ENCODE data around the gene TMEM82. TPM values are rescaled to one million over a fixed set of nuclear protein-coding genes. Genes with fewer than 3 reads are reported as not detected.

The TMEM82 gene
- total RNA-seq, 6 experiments from 2014 or later = not detected

GRCh38 chr1:15736892-15737261 is 5.4 kb upstream of the TMEM82 start:
- H3K27ac Mint-ChIP-seq = no peak overlapping the region
- H3K27me3 Mint-ChIP-seq (ENCODE audit: insufficient read depth) = peaks cover 1% of the 10 kb centered on the region
- DNase-seq = no peak
- no peak overlapping the region for H3K4me3 Mint-ChIP-seq
- no peak for TF ChIP-seq CTCF (IDR thresholded peaks at IDR 0.05)
- H3K4me1 Mint-ChIP-seq (ENCODE audit: low read depth) = peaks cover 7% of the 10 kb centered on the region
- H3K36me3 Mint-ChIP-seq (ENCODE audit: low read depth) = no peaks in the 10 kb centered on the region
- no peaks in the 10 kb centered on the region for H3K9me3 Mint-ChIP-seq

GRCh38 chr1:15737324-15738319 is 4.7 kb upstream of the TMEM82 start:
- Mint-ChIP-seq H3K27me3 (ENCODE audit: insufficient read depth) (peaks cover 1% of the 10 kb centered on the region), H3K36me3 (ENCODE audit: low read depth) (no peaks in the 10 kb centered on the region), H3K9me3 (no peaks in the 10 kb centered on the region), H3K4me3 (no peak overlapping the region), H3K4me1 (ENCODE audit: low read depth) (peaks cover 7% of the 10 kb centered on the region), H3K27ac (peak overlapping the region; percentile 51; the same call in 1 of the 2 replicates)
- no peak for DNase-seq
- TF ChIP-seq CTCF (IDR thresholded peaks at IDR 0.05) = no peak

GRCh38 chr1:15738416-15739113 is 3.7 kb upstream of the TMEM82 start:
- H3K27me3 Mint-ChIP-seq (ENCODE audit: insufficient read depth) = peaks cover 1% of the 10 kb centered on the region
- H3K4me1 Mint-ChIP-seq (ENCODE audit: low read depth) = peaks cover 7% of the 10 kb centered on the region
- peak overlapping the region; percentile 16 for H3K27ac Mint-ChIP-seq
- TF ChIP-seq CTCF (IDR thresholded peaks at IDR 0.05) = no peak
- H3K9me3 Mint-ChIP-seq = no peaks in the 10 kb centered on the region
- H3K4me3 Mint-ChIP-seq = peak overlapping the region; percentile 22; the same call in 1 of the 2 replicates
- no peak for DNase-seq
- no peaks in the 10 kb centered on the region for H3K36me3 Mint-ChIP-seq (ENCODE audit: low read depth)

GRCh38 chr1:15739259-15739658 is 3.0 kb upstream of the TMEM82 start:
- Mint-ChIP-seq H3K4me1 (ENCODE audit: low read depth) (peaks cover 7% of the 10 kb centered on the region), H3K9me3 (no peaks in the 10 kb centered on the region), H3K27me3 (ENCODE audit: insufficient read depth) (peaks cover 1% of the 10 kb centered on the region), H3K27ac (no peak overlapping the region; the same call in 1 of the 2 replicates), H3K4me3 (no peak overlapping the region), H3K36me3 (ENCODE audit: low read depth) (no peaks in the 10 kb centered on the region)
- no peak for DNase-seq
- TF ChIP-seq CTCF (IDR thresholded peaks at IDR 0.05) = no peak

GRCh38 chr1:15739745-15740144 is 2.6 kb upstream of the TMEM82 start:
- no peaks in the 10 kb centered on the region for H3K36me3 Mint-ChIP-seq (ENCODE audit: low read depth)
- H3K4me3 Mint-ChIP-seq = no peak overlapping the region
- DNase-seq = no peak
- H3K27me3 Mint-ChIP-seq (ENCODE audit: insufficient read depth) = peaks cover 1% of the 10 kb centered on the region
- peaks cover 7% of the 10 kb centered on the region for H3K4me1 Mint-ChIP-seq (ENCODE audit: low read depth)
- TF ChIP-seq CTCF (IDR thresholded peaks at IDR 0.05) = peak; percentile 56; the same call in 1 of the 2 replicates
- no peaks in the 10 kb centered on the region for H3K9me3 Mint-ChIP-seq
- no peak overlapping the region; the same call in 1 of the 2 replicates for H3K27ac Mint-ChIP-seq

All from HFFc6 (cell line).